Mesothelial cell of epicardium (in vitro differentiated cells): Measurements from ENCODE around the gene A1BG. TPM values are rescaled to one million over a fixed set of nuclear protein-coding genes. Genes with fewer than 3 reads are reported as not detected.

Experiments used
- DNase-seq, 2 experiments: peaks; one replicate each; pipeline ENCODE4 v3.0.0; 2021; ENCODE audit warnings: low spot score in 2 of 2; ENCODE audit not compliant: unreplicated experiment in 2 of 2
- H3K27ac Mint-ChIP-seq: 2 replicates; pipeline ENCODE4 v1.8.0; 2021; ENCODE audit warnings: mixed read lengths
- H3K27me3 Mint-ChIP-seq: 2 replicates; pipeline ENCODE4 v1.8.0; 2021; ENCODE audit warnings: low read depth, mixed read lengths
- H3K36me3 Mint-ChIP-seq: 2 replicates; pipeline ENCODE4 v1.8.0; 2021; ENCODE audit warnings: mixed read lengths
- H3K4me1 Mint-ChIP-seq: 2 replicates; pipeline ENCODE4 v1.8.0; 2021; ENCODE audit warnings: mixed read lengths
- H3K4me3 Mint-ChIP-seq: 2 replicates; pipeline ENCODE4 v1.8.0; 2021; ENCODE audit warnings: mild to moderate bottlenecking, moderate library complexity, mixed read lengths
- H3K9me3 Mint-ChIP-seq: 2 replicates; pipeline ENCODE4 v1.8.0; 2021; ENCODE audit warnings: mixed read lengths
- total RNA-seq: library from RNA; stranded (reverse); gene quantifications from 3 replicates; pipeline ENCODE4 v1.2.1, GENCODE V29; 2021
- TF ChIP-seq, protein P1 (sequence below): fragments of 200-600 bp; sonication (generic); IDR thresholded peaks from one replicate; pipeline ENCODE4 v1.5.0; 2021; ENCODE audit warnings: antibody characterized with exemption; ENCODE audit not compliant: unreplicated experiment

The A1BG gene
- total RNA-seq, 1 donor from 2014 or later = 12.3 TPM

DNA sequence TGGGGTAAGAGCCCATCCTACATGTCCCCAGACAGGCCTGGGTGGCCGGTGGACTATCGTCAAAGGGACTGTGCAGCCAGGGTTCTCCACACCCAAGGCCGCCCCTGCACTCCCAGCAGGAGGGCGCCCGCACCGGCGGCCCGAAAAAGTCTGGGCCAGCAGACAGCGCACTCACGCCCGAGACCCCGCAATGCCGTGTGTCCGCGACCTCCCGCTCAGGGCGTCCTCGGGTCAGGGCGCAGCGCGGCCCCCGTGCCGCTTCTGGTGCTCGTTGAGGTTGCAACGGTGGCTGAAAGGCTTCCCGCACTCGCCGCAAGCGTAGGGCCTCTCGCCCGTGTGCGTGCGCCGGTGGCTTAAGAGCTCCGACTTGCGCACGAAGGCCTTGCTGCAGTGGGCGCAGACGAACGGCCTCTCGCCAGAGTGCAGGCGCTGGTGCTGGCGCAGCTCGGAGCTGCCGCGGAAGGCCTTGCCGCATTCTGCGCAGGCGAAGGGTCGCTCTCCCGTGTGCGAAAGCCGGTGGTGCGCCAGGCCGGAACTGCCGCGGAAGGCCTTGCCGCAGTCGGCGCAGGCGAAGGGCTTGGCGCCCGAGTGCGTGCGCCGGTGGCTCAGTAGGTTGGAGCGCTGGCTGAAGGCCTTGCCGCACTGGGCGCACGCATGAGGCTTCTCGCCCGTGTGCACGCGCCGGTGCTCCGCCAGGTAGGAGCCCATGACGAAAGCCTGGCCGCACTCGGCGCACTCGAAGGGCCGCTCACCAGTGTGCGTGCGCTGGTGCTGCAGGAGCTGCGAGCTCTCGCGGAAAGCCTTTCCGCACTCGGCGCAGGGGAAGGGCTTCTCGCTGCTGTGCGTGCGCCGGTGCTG is 2.8 kb upstream of the A1BG start:
- H3K36me3 Mint-ChIP-seq = no peaks in the 10 kb centered on the region
- TF ChIP-seq, protein P1, sequence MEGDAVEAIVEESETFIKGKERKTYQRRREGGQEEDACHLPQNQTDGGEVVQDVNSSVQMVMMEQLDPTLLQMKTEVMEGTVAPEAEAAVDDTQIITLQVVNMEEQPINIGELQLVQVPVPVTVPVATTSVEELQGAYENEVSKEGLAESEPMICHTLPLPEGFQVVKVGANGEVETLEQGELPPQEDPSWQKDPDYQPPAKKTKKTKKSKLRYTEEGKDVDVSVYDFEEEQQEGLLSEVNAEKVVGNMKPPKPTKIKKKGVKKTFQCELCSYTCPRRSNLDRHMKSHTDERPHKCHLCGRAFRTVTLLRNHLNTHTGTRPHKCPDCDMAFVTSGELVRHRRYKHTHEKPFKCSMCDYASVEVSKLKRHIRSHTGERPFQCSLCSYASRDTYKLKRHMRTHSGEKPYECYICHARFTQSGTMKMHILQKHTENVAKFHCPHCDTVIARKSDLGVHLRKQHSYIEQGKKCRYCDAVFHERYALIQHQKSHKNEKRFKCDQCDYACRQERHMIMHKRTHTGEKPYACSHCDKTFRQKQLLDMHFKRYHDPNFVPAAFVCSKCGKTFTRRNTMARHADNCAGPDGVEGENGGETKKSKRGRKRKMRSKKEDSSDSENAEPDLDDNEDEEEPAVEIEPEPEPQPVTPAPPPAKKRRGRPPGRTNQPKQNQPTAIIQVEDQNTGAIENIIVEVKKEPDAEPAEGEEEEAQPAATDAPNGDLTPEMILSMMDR = no peak
- no peaks in the 10 kb centered on the region for H3K27me3 Mint-ChIP-seq
- no peak overlapping the region for H3K4me3 Mint-ChIP-seq
- no peaks in the 10 kb centered on the region for H3K4me1 Mint-ChIP-seq
- DNase-seq = no peak
- no peak overlapping the region for H3K27ac Mint-ChIP-seq
- no peaks in the 10 kb centered on the region for H3K9me3 Mint-ChIP-seq

DNA sequence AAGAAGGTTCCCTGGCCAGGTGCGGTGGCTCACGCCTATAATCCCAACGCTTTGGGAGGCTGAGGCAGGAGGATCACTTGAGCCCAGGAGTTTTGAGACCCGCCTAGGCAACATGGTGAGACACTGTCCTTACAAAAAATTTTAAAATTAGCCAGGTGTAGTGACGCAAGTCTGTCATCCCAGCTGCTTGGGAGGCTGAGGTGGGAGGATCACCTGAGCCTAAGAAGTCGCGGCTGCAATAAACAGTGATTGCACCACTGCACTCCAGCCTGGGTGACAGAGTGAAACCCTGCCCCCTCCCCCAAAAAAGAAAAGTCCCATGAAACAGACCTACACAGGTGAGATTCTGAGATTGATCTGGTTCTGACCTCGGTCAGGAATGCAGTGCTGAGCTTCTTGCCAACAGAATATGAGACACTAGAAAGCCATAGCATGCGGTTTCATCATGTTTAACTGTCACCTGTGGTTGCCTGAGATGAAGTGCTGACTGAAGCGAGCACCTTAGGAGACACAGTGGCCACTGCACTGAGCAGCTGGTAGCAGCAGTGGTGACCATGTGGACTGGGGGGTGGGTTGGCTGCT is 2.0 kb upstream of the A1BG start:
- no peaks in the 10 kb centered on the region for H3K9me3 Mint-ChIP-seq
- no peak overlapping the region for H3K27ac Mint-ChIP-seq
- DNase-seq = no peak
- H3K4me1 Mint-ChIP-seq = no peaks in the 10 kb centered on the region
- H3K36me3 Mint-ChIP-seq = no peaks in the 10 kb centered on the region
- H3K27me3 Mint-ChIP-seq = no peaks in the 10 kb centered on the region
- TF ChIP-seq, protein P1 = no peak
- H3K4me3 Mint-ChIP-seq = no peak overlapping the region

DNA sequence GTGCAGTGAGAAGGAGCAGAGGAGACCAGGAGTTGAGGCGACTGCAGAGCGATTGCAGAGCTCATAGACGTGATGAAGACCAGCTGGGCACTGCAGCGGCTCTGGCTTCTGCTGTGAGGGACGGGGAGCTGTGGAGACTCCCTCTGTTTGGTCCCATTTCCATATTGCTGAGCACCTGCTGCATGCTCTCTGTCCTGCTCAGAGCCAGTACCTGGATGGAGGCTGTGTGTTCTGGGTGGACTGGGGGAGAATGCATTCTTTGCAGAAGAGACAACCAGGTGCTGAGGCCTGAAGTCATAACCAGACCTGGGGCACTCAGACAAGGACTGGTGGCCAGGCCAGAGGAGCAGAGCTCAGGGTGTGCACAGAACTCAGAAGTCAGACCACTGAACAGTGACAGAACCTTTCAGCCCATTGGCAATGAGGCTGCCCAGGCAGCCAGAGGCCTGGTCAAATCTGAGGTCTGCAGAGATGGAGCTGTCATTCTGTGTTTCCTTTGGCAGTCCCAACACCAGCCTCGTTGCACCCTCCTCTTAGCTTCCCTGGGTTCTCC is 1.3 kb upstream of the A1BG start:
- H3K4me3 Mint-ChIP-seq = no peak overlapping the region
- DNase-seq = no peak

DNA sequence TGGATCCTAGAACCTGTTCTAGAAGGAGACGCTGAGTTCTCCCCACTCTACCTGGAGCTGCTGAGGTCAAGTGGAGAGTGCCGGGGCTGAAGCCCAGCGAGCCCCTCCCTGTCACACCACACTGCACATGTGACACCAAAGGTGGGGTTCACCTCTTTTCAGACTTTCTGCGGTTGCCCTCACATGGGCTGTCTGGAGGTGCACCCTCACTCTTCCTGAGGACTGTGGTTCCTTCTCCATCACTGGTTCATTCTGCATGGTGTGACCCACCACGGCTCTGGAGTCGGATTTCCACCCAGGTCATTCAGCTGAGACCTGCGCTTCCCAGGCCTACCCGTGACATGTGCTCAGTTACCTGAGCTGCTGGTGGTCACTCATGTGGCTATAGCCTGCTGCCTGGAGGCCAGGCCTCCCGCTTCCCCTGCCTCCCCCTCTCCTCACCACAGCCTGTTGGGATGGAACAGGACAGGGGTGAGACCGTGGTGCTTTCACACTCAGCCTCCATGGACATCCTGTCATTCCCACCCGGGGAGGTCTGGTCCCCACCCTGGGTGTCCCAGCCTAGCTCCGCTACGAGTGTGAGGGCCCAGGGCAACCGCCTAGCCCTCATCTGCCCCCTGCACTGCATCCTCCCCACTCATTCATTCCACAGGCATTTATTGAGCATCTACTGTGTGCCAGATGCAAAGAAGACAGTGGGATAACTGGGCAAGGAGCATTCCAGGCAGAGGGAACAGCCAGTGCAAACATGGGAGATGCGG is 605 bp upstream of the A1BG start:
- H3K36me3 Mint-ChIP-seq = peaks cover 4% of the 10 kb centered on the region
- H3K27ac Mint-ChIP-seq = no peak overlapping the region
- TF ChIP-seq, protein P1 = no peak
- H3K4me3 Mint-ChIP-seq = no peak overlapping the region
- H3K27me3 Mint-ChIP-seq = peaks cover 1% of the 10 kb centered on the region
- no peaks in the 10 kb centered on the region for H3K4me1 Mint-ChIP-seq
- DNase-seq = no peak
- H3K9me3 Mint-ChIP-seq = no peaks in the 10 kb centered on the region

More for the DNA sequence above, 1.3 kb upstream of the A1BG start:
- TF ChIP-seq, protein P1 = no peak
- Mint-ChIP-seq H3K27ac (no peak overlapping the region), H3K9me3 (no peaks in the 10 kb centered on the region), H3K4me1 (no peaks in the 10 kb centered on the region), H3K36me3 (peaks cover 2% of the 10 kb centered on the region), H3K27me3 (no peaks in the 10 kb centered on the region)

DNA sequence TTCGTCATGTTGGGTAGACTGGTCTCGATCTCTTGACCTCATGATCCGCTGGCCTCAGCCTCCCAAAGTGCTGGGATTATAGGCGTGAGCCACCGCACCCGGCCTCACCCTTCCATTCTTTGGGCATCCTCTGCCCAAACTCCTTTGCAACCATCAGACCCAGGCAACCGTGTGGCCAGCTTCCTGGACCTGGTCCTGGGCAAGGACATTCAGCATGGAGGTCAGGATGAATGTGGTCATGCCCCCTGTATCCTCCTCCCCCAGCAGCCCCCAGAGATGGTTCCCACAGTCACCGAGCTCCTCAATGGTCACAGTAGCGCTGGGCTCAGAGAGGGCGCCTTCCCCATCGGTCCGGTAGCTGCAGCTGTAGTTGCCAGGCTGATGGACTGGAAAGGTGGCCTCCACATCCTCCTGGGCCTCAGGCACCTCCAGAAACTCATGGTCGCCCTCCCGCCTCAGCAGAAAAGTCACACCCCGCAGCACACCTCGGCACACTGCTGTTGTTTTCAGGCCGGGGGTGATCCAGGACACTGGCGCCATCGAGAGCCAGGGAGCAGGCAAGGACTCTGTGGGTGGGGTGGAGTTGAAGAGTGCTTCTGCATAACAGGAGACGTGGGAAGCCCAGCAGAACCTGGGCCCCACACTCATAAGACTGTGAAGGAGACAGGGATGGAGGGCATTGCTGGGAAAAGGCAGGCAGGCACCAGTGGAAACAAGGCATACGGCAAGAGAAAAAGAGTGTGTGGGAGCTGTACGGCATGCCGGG is 1.1 kb downstream of the A1BG start:
- Mint-ChIP-seq H3K9me3 (no peaks in the 10 kb centered on the region), H3K36me3 (peaks cover 4% of the 10 kb centered on the region), H3K27ac (no peak overlapping the region), H3K27me3 (peaks cover 13% of the 10 kb centered on the region), H3K4me3 (no peak overlapping the region), H3K4me1 (peaks cover 7% of the 10 kb centered on the region)
- TF ChIP-seq, protein P1 = no peak
- no peak for DNase-seq
